GM21515 (cell line): ENCODE measurements around the gene NPC2.

ENCODE experiments used
- ATAC-seq: cut with Tn5 transposase; IDR thresholded peaks from one replicate; pipeline ENCODE4 v1.9.1; 2021; ENCODE audit not compliant: unreplicated experiment

The NPC2 gene

GRCh38 chr14:74519316-74520074 is 26.4 kb upstream of the NPC2 start:
- no peak for ATAC-seq

- ATAC-seq: no peak
Measured at GRCh38 chr14:74518221-74518620, 25.1 kb upstream of the NPC2 start.

GRCh38 chr14:74517731-74518130 is 24.6 kb upstream of the NPC2 start:
- ATAC-seq: no peak

- ATAC-seq: no peak
Measured at GRCh38 chr14:74516451-74517160, 23.5 kb upstream of the NPC2 start.

GRCh38 chr14:74515891-74516412 is 22.8 kb upstream of the NPC2 start:
- ATAC-seq: no peak

- no peak for ATAC-seq
Measured at GRCh38 chr14:74514471-74514941, 21.4 kb upstream of the NPC2 start.

GRCh38 chr14:74511966-74512830 is 19.1 kb upstream of the NPC2 start:
- no peak for ATAC-seq

- no peak for ATAC-seq
Measured at GRCh38 chr14:74510959-74511409, 17.9 kb upstream of the NPC2 start.

- ATAC-seq: no peak
Measured at GRCh38 chr14:74510223-74510931, 17.3 kb upstream of the NPC2 start.

- no peak for ATAC-seq
Measured at GRCh38 chr14:74509587-74510222, 16.6 kb upstream of the NPC2 start.

- ATAC-seq: no peak
Measured at GRCh38 chr14:74508844-74509428, 15.8 kb upstream of the NPC2 start.

- ATAC-seq: no peak
Measured at GRCh38 chr14:74508292-74508731, 15.2 kb upstream of the NPC2 start.

GRCh38 chr14:74507840-74508239 is 14.7 kb upstream of the NPC2 start:
- no peak for ATAC-seq

- ATAC-seq: no peak
Measured at GRCh38 chr14:74507085-74507484, 14.0 kb upstream of the NPC2 start.

- ATAC-seq: no peak
Measured at GRCh38 chr14:74506411-74506851, 13.3 kb upstream of the NPC2 start.

GRCh38 chr14:74505831-74506230 is 12.7 kb upstream of the NPC2 start:
- no peak for ATAC-seq

- ATAC-seq: no peak
Measured at GRCh38 chr14:74504874-74505720, 12.0 kb upstream of the NPC2 start.

GRCh38 chr14:74504412-74504811 is 11.3 kb upstream of the NPC2 start:
- ATAC-seq: no peak

- no peak for ATAC-seq
Measured at GRCh38 chr14:74503938-74504335, 10.8 kb upstream of the NPC2 start.
